Astrocyte of the cerebellum (primary cell): ENCODE data around the gene RARB.

Source experiments
- DNase-seq: peaks from one replicate; pipeline ENCODE4 v3.0.0-alpha.2; 2011; ENCODE audit warnings: low read depth
- H3K4me3 ChIP-seq: 2 replicates; pipeline ENCODE4 v1.5.1; 2011; ENCODE audit warnings: mild to moderate bottlenecking, low read depth, low read length, moderate library complexity
- CTCF ChIP-seq: IDR thresholded peaks from 2 replicates; pipeline ENCODE4 v1.5.1; 2012; ENCODE audit warnings: low read length, low read depth, moderate library complexity, mild to moderate bottlenecking; ENCODE audit errors: missing control alignments
- in situ Hi-C: cut with HindIII; loops from 2 replicates; pipeline ENCODE4 v1.10.0; 2017; ENCODE audit warnings: low sequenced_read_pairs

Gene RARB

DNA sequence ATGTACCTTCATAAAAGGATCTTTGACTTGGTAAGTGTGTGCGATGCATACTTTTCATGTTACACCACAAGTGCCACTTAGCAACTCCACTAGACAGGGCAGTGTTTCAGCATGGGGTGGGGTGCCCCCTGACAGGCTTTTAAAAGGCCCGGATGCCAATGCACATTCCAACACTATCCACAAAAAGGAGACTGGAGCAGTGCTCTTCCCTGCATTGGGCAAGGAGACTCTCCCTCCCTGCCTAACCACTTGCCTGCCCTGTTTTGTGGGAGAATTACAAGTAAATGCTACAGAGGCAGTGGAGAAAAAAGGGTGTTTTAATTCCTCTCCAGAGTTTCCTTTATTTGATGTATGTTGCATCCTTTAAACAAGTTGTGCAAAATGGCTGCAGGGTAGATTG is 1.7 kb upstream of the RARB start:
- DNase-seq: no peak
- in situ Hi-C loops: no loop called here
- no peak for TF ChIP-seq CTCF

GRCh38 chr3:25427155-25427554 is 908 bp upstream of the RARB start:
- in situ Hi-C loops: no loop called here
- H3K4me3 ChIP-seq: peak overlapping the region; percentile 69
- TF ChIP-seq CTCF: no peak
- DNase-seq: no peak

More for the DNA sequence above, 1.7 kb upstream of the RARB start:
- no peak overlapping the region for H3K4me3 ChIP-seq

DNA sequence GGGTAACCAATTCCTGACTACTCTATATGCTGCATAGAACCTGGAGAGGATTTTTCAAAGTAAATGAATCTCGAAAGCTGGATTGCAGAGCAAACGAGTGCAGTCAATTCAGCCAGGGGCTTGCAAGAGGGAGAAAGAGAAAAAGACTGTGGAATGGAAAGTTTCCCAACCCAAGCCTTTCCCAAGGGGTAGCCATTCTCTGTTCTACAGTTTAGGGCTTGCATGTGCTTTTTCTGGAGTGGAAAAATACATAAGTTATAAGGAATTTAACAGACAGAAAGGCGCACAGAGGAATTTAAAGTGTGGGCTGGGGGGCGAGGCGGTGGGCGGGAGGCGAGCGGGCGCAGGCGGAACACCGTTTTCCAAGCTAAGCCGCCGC is 511 bp upstream of the RARB start:
- no peak for DNase-seq
- in situ Hi-C loops: no loop called here
- no peak for TF ChIP-seq CTCF
- peak overlapping the region; percentile 69 for H3K4me3 ChIP-seq

- in situ Hi-C loops: no loop called here
- H3K4me3 ChIP-seq: peak overlapping the region; percentile 69
- no peak for TF ChIP-seq CTCF
- no peak for DNase-seq
Observed at GRCh38 chr3:25428789-25429335, 799 bp downstream of the RARB start.

GRCh38 chr3:25429361-25430286 is 1.6 kb downstream of the RARB start:
- in situ Hi-C loops: loop anchor here (10.0 kb wide), 1 partner anchor 155 kb away; no protein-coding TSS in a partner anchor
- no peak for TF ChIP-seq CTCF
- peak overlapping the region; percentile 69 for H3K4me3 ChIP-seq
- DNase-seq: no peak

DNA sequence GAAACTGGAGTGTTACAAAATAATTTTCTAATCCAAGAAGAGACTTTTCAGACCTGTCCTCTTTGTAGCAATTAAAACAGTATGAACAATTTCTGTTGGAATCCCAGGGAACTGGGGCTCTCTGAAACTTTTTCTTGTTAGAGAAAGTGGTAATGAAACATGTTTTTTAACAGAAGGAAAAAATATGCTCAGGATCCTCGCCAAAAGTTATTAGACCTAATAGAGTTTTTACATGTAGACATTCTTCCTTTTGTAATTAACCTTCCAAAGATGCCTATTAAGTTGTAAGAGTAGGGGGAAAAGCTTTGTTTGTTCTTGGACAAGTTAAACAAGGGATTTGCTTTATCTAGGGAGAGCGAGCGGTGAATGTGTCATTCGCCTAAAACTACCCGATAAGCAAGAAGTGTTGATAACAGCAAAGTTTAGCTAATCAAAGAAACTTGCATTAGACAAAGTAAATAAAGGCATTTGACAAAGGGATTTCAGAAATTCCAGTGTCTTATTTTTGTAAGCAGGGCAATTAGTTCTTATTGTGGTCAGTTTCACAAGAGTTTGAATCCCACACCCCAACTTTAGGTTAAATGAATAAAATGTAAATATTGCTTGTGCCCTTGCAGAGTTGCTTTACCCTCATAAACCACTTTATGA is 2.3 kb downstream of the RARB start:
- H3K4me3 ChIP-seq: peak overlapping the region; percentile 69
- in situ Hi-C loops: loop anchor here (10.0 kb wide), 1 partner anchor 154 kb away; no protein-coding TSS in a partner anchor
- TF ChIP-seq CTCF: no peak
- DNase-seq: no peak
